ENCODE results near the gene PKNOX2.

PKNOX2 gene

GRCh38 chr11:125326126-125326525 is 161.6 kb downstream of the PKNOX2 start:
- TF ChIP-seq, protein P1, sequence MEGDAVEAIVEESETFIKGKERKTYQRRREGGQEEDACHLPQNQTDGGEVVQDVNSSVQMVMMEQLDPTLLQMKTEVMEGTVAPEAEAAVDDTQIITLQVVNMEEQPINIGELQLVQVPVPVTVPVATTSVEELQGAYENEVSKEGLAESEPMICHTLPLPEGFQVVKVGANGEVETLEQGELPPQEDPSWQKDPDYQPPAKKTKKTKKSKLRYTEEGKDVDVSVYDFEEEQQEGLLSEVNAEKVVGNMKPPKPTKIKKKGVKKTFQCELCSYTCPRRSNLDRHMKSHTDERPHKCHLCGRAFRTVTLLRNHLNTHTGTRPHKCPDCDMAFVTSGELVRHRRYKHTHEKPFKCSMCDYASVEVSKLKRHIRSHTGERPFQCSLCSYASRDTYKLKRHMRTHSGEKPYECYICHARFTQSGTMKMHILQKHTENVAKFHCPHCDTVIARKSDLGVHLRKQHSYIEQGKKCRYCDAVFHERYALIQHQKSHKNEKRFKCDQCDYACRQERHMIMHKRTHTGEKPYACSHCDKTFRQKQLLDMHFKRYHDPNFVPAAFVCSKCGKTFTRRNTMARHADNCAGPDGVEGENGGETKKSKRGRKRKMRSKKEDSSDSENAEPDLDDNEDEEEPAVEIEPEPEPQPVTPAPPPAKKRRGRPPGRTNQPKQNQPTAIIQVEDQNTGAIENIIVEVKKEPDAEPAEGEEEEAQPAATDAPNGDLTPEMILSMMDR (IDR thresholded peaks at IDR 0.05; ENCODE audit: low read depth, low read length), result no peak
- no peak overlapping the region for H3K4me3 ChIP-seq (replicated peaks in 1 of 2; ENCODE audit: low read depth in 2 of 2, low read length in 2 of 2)
- DNase-seq (ENCODE audit: low read depth in 2 of 2), result no peak

DNA sequence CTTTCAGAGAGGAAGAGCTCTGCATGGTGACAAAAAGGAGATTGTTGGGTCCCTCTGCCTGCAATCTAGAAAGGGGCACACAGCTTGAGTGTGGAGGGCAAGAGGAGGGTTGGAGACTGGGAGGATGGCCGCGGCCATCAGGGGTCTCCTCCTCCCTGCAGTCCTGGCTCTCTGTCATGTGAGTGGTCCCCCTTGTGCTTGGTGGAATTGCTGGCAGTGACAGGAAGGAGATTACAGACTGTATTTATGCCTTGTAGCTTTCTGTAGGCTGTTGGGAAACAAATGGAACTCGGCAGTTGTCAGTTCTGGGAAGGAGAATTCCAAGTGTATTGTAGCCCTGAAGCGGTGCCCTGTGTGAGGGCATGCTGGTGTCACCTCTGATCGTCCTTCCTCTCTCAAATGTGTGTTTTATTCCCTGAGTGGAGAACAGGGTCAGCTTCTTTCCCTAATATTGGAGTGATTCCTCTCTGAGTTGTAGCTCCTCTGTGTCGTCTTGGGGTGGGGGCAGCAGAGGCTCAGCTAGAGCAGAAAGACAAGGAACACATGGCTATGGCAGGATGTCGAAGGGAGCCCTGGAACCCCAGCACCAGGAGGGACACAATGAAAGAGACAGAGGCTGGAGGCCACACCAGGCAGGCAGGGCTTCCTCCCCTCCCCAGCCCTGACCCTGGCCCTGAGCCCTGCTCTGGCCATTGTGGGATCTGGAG is 163.1 kb downstream of the PKNOX2 start:
- no peak overlapping the region for H3K4me3 ChIP-seq (replicated peaks in 1 of 2; ENCODE audit: low read depth in 2 of 2, low read length in 2 of 2)
- no peak for DNase-seq (ENCODE audit: low read depth in 2 of 2)
- TF ChIP-seq, protein P1 (IDR thresholded peaks at IDR 0.05; ENCODE audit: low read depth, low read length), result no peak

DNA sequence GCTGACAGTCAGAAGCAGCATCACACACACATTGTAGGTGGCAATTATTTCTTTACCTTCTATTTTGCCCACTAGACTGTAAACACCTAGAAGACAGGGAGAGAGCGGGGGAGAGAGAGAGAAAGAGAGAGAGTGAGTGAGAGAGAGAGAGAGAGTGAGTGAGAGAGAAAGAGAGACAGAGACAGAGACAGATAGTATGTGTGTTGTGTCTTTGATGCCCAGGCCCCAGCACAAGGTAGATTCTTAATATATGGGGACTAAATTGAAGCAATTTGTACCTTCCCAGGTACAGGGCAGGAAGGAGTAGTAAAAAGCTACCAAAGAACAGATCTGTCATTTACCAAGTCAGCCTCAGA is 163.7 kb downstream of the PKNOX2 start:
- TF ChIP-seq, protein P1 (IDR thresholded peaks at IDR 0.05; ENCODE audit: low read depth, low read length), result no peak
- no peak for DNase-seq (ENCODE audit: low read depth in 2 of 2)
- H3K4me3 ChIP-seq (replicated peaks in 1 of 2; ENCODE audit: low read depth in 2 of 2, low read length in 2 of 2), result no peak overlapping the region

DNA sequence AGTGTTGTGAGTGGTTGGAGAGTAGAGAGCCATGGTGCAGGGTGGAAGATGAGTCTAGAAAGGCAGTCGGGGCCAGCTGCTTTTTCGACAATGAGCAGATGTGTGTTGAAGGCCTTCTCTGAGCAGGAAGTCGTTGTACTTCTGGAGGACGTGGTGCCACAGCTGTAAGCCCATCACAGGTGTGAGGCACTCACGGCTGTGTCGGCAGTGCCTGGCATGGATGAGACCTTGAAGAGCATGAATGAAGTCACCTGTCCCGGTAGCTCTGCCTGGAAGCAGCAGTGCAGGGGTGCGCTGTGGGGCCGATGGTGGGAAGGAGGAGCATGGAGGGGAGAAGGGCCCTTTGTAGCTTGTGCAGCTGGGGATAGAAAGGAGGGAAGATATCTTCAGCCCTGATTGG is 165.2 kb downstream of the PKNOX2 start:
- DNase-seq (ENCODE audit: low read depth in 2 of 2), result no peak
- TF ChIP-seq, protein P1 (IDR thresholded peaks at IDR 0.05; ENCODE audit: low read depth, low read length), result no peak

DNA sequence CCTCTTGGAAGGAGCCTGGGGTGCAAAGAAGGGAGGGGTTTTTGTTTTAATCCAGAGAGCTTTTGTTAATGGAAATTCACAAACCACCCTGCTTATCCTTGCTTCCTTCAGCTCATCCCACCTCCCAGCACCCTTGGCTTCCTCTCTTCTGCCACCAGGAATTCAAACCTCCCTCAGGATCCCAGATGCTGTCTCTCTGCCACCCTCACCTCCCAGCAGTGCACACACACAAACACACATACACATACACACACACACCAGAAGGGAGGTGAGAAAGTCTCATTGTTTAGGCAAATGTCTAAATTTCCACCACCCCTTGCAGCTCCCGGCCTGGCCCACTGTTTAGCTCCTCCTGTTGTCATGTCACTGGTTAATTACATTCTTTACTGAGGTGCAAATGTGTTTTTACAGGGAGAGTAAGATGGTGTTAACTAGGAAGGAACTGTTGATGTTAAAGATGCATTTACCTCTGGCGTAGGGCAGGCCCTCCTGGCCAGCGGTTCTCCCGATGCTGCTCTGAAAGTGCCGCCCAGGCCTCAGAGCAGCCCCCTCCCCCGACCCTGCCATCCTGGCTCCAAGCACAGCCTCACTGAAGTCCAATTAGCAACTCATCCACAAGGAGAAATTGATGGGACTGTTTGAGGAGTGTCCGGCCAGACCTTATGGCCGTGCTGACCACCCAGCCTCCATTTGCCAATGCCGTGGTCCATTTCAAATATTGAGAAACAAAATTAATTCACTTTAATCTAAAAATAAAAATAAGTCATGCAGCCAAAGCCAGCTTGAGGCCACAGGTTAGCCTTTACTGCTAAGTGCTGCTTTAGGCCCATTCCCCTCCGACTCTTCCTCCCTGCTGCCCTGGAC is 166.1 kb downstream of the PKNOX2 start:
- TF ChIP-seq, protein P1 (IDR thresholded peaks at IDR 0.05; ENCODE audit: low read depth, low read length), result no peak
- no peak overlapping the region for H3K4me3 ChIP-seq (replicated peaks in 1 of 2; ENCODE audit: low read depth in 2 of 2, low read length in 2 of 2)
- no peak for DNase-seq (ENCODE audit: low read depth in 2 of 2)

More for the DNA sequence above, 165.2 kb downstream of the PKNOX2 start:
- no peak overlapping the region for H3K4me3 ChIP-seq (replicated peaks in 1 of 2; ENCODE audit: low read depth in 2 of 2, low read length in 2 of 2)

GRCh38 chr11:125331357-125332035 is 166.9 kb downstream of the PKNOX2 start:
- TF ChIP-seq, protein P1 (IDR thresholded peaks at IDR 0.05; ENCODE audit: low read depth, low read length), result no peak
- DNase-seq (ENCODE audit: low read depth in 2 of 2), result no peak
- no peak overlapping the region for H3K4me3 ChIP-seq (replicated peaks in 1 of 2; ENCODE audit: low read depth in 2 of 2, low read length in 2 of 2)

Measured in cardiac fibroblast (primary cell).